DOHH2 (cell line): Measurements from ENCODE around the gene HSFX1.
"Not testable (repeated sequence)": the region's sequence is repeated elsewhere in the genome, so short reads cannot be mapped to it uniquely, and the experiment has no call there.

Experiments
- CTCF ChIP-seq: fragments of 200-600 bp; sonication (generic); IDR thresholded peaks from one replicate; pipeline ENCODE4 v1.5.1; 2014; ENCODE audit warnings: antibody characterized with exemption, mild to moderate bottlenecking, low read depth, low read length; ENCODE audit not compliant: poor library complexity, severe bottlenecking
- EZH2phosphoT487 ChIP-seq: fragments of 200-600 bp; sonication (generic); IDR thresholded peaks from 2 replicates; pipeline ENCODE4 v1.6.1; 2017; ENCODE audit warnings: borderline replicate concordance, mild to moderate bottlenecking, antibody characterized with exemption, low read length, moderate library complexity, mixed read lengths

GRCh38 chrX:149781727-149782126 is 7.9 kb downstream of the HSFX1 start, which contains the start of gene MAGEA9:
- TF ChIP-seq CTCF, EZH2phosphoT487: not testable (repeated sequence)
